OCI-LY7 (cell line): ENCODE measurements around the gene CDK4. TPM values are rescaled to one million over a fixed set of nuclear protein-coding genes. Genes with fewer than 3 reads are reported as not detected.

Source experiments
- BruUV-seq: library from RNA; stranded (reverse); fragments of 400-500 nt; replicated peaks from 2 replicates; lab custom pipeline; 2021; lab: Mats Ljungman, UMichigan
- CTCF ChIA-PET: fragments of 300-600 bp; sonication (Branson Sonifier 250); formaldehyde crosslinking; loops from one replicate; lab custom pipeline; 2022; ENCODE audit warnings: antibody characterized with exemption; ENCODE audit not compliant: unreplicated experiment; lab: Charles Lee
- POLR2A ChIA-PET: fragments of 300-600 bp; sonication (Branson Sonifier 250); formaldehyde crosslinking; loops from one replicate; lab custom pipeline; 2022; ENCODE audit warnings: antibody characterized with exemption; lab: Charles Lee
- DNase-seq: peaks from one replicate; pipeline ENCODE4 v3.0.0-alpha.2; 2015; ENCODE audit warnings: low spot score
- H2AFZ ChIP-seq: fragments of 200-600 bp; sonication (generic), shearing (Covaris generic); 2 replicates; pipeline ENCODE4 v1.6.1; 2014; ENCODE audit warnings: mild to moderate bottlenecking, antibody characterized with exemption, low read length, moderate library complexity
- H3K27ac ChIP-seq: fragments of 200-600 bp; sonication (generic); 2 replicates; pipeline ENCODE4 v1.5.1; 2014; ENCODE audit warnings: mixed run types, low read depth, mild to moderate bottlenecking, moderate library complexity, low read length, inconsistent platforms; ENCODE audit not compliant: poor library complexity, severe bottlenecking
- H3K36me3 ChIP-seq: fragments of 200-600 bp; sonication (generic); 2 replicates; pipeline ENCODE4 v1.6.1; 2014; ENCODE audit warnings: mild to moderate bottlenecking, antibody characterized with exemption, low read length, moderate library complexity, mixed read lengths; ENCODE audit not compliant: insufficient read depth
- H3K4me1 ChIP-seq: fragments of 200-600 bp; sonication (generic); 2 replicates; pipeline ENCODE4 v1.5.1; 2014; ENCODE audit warnings: mild to moderate bottlenecking, low read length; ENCODE audit not compliant: insufficient read depth, poor library complexity, severe bottlenecking
- H3K4me2 ChIP-seq: fragments of 200-600 bp; sonication (generic); 2 replicates; pipeline ENCODE4 v1.6.1; 2014; ENCODE audit warnings: mild to moderate bottlenecking, low read length
- H3K4me3 ChIP-seq: fragments of 200-600 bp; sonication (generic); 2 replicates; pipeline ENCODE4 v1.5.1; 2014; ENCODE audit warnings: mild to moderate bottlenecking, low read depth, low read length; ENCODE audit not compliant: poor library complexity, severe bottlenecking
- H3K79me2 ChIP-seq: fragments of 200-600 bp; sonication (generic); 2 replicates; pipeline ENCODE4 v1.6.1; 2016; ENCODE audit warnings: low read depth, mild to moderate bottlenecking, low read length, moderate library complexity, mixed read lengths; ENCODE audit not compliant: insufficient read depth
- H3K9me2 ChIP-seq: fragments of 200-600 bp; sonication (generic); 2 replicates; pipeline ENCODE4 v1.6.1; 2016; ENCODE audit warnings: mild to moderate bottlenecking, low read length, mixed read lengths; ENCODE audit not compliant: insufficient read depth
- H3K9me3 ChIP-seq: fragments of 200-600 bp; sonication (generic); 2 replicates; pipeline ENCODE4 v1.6.1; 2014; ENCODE audit warnings: mild to moderate bottlenecking, mixed run types, low read length, mixed read lengths
- H4K20me1 ChIP-seq: fragments of 200-600 bp; sonication (generic); 2 replicates; pipeline ENCODE4 v1.6.1; 2014; ENCODE audit warnings: mild to moderate bottlenecking, antibody characterized with exemption, low read length, moderate library complexity, mixed read lengths; ENCODE audit not compliant: insufficient read depth
- EZH2phosphoT487 ChIP-seq: fragments of 200-600 bp; sonication (generic); IDR thresholded peaks from 2 replicates; pipeline ENCODE4 v1.6.1; 2018; ENCODE audit warnings: low read depth, borderline replicate concordance, mild to moderate bottlenecking, mixed run types, antibody characterized with exemption, low read length, moderate library complexity, mixed read lengths
- intact Hi-C: fragments of 100-400 bp; cut with micrococcal nuclease; formaldehyde crosslinking; loops from one replicate; pipeline ENCODE4 v1.10.0; 2022; ENCODE audit not compliant: unreplicated experiment
- total RNA-seq, 2 experiments: library from RNA; depleted of rRNA in 1 of 2; stranded (reverse); fragments of >200 nt in 1 of 2; shearing (Covaris generic) in 1 of 2; gene quantifications; 2 replicates each; pipeline ENCODE4 v1.2.3, GENCODE V29; 2014 to 2022
- TF ChIP-seq, protein P1 (sequence below): fragments of 200-600 bp; sonication (generic); conservative IDR thresholded peaks from 2 replicates; pipeline ENCODE4 v1.5.1; 2014; ENCODE audit warnings: mild to moderate bottlenecking, antibody characterized with exemption, low read length, moderate library complexity, mixed read lengths

The CDK4 gene
- total RNA-seq, 2 experiments from 2014 or later: 192 to 280 TPM

DNA sequence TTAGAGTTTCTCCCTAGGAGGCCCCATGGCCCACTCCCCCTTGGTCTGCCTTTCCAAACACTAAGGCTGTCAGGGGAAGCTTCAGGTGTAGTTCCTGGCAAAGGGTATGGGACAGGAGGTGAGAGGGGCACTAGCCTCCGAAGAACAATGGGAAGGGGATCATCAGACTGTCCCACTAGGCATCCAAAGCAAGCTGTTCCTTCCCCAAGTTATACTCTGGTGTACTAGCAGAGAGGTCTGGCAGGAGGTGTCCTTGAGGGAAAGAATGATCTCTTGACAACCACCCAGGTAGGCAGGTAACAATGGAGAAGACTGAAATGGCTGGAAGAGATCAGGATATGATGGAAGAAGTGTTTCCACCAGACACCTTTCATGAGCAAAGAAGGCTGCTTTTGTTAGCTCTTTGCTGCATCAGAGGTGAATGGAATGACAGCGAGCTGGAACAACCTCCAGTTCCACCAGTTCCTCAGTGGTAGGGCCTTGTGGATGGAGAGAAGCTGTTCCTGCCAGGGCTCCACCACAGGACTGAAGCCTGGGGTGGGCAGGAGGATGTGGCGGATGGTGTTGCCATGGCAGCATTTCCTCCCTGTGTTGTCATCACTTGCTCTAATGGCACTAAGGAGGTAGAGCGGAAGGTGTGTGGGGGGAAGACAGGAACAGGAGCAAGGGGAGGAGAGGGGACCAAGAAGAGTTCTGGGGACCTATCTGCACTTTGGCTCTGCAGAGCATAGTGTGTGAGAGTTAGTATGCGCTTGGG lies 11.3 kb downstream of the CDK4 start:
- H3K36me3 ChIP-seq: peaks cover 9% of the 10 kb centered on the region
- ChIA-PET POLR2A (interaction anchor here (0.8 to 1.8 kb wide), 4 partner anchors 10 to 194 kb away, joined by 3 to 5 read pairs (median 4); partner anchors contain the start of gene DCTN2), CTCF (interaction anchor here (0.6 kb wide), 1 partner anchor 38 kb away, joined by 3 read pairs; no protein-coding TSS in a partner anchor)
- TF ChIP-seq EZH2phosphoT487: no peak
- TF ChIP-seq, protein P1, sequence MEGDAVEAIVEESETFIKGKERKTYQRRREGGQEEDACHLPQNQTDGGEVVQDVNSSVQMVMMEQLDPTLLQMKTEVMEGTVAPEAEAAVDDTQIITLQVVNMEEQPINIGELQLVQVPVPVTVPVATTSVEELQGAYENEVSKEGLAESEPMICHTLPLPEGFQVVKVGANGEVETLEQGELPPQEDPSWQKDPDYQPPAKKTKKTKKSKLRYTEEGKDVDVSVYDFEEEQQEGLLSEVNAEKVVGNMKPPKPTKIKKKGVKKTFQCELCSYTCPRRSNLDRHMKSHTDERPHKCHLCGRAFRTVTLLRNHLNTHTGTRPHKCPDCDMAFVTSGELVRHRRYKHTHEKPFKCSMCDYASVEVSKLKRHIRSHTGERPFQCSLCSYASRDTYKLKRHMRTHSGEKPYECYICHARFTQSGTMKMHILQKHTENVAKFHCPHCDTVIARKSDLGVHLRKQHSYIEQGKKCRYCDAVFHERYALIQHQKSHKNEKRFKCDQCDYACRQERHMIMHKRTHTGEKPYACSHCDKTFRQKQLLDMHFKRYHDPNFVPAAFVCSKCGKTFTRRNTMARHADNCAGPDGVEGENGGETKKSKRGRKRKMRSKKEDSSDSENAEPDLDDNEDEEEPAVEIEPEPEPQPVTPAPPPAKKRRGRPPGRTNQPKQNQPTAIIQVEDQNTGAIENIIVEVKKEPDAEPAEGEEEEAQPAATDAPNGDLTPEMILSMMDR: no peak
- peaks cover 47% of the 10 kb centered on the region for H3K4me1 ChIP-seq
- H3K27ac ChIP-seq: peak overlapping the region; percentile 45
- intact Hi-C loops: loop anchor here (5.0 kb wide), 1 partner anchor 264 kb away; the partner anchor contains the start of gene ARHGAP9
- no TSS peak for BruUV-seq
- H3K4me2 ChIP-seq: peak overlapping the region; percentile 93
- no peaks in the 10 kb centered on the region for H4K20me1 ChIP-seq
- no peaks in the 10 kb centered on the region for H3K9me2 ChIP-seq
- H2AFZ ChIP-seq: no peak overlapping the region
- peak overlapping the region; percentile 80 for H3K4me3 ChIP-seq
- DNase-seq: peak; percentile 82
- no peaks in the 10 kb centered on the region for H3K9me3 ChIP-seq
- H3K79me2 ChIP-seq: peaks cover 14% of the 10 kb centered on the region; the same call in 1 of the 2 replicates

DNA sequence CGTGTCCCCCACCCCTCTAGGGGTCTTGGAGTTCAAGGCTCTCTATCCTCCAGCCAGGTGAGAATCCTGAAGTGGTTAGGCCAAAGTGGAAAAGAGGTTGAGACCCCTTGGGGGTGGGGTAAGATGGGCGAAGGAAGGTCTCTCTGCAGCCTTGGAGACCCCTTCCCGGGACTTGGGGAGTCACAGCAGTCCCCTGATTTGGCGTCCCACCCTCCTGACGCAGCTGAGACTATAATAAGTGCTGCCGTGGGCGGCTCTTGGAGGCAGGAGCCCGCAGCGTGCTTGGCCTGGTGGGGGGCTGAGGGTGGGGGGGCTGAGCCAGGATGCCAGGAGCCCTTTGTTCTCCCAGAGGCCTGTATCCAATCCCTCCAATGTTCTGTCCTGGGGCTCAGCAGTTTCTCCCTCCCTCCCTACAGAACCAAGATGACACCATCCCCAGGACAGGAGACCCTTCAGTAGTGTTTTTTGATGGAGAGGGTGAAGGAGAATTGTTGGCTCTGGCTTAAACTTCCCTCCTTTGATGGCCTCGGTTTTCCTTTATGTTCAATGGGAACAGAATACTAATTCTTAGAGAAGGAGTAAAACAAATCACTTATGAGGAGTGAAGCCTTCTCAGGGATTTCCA lies 12.1 kb downstream of the CDK4 start:
- POLR2A ChIA-PET: no interaction called here
- Histone ChIP-seq H3K4me3 (peak overlapping the region; percentile 80), H3K4me1 (peaks cover 47% of the 10 kb centered on the region)

More for the DNA sequence above, 12.1 kb downstream of the CDK4 start:
- H3K4me2 ChIP-seq: peak overlapping the region; percentile 93
- H3K27ac ChIP-seq: no peak overlapping the region
- H3K36me3 ChIP-seq: peaks cover 1% of the 10 kb centered on the region; the same call in 1 of the 2 replicates
- peaks cover 14% of the 10 kb centered on the region; the same call in 1 of the 2 replicates for H3K79me2 ChIP-seq
- CTCF ChIA-PET: no interaction called here
- H3K9me2 ChIP-seq: no peaks in the 10 kb centered on the region
- no TSS peak for BruUV-seq
- H4K20me1 ChIP-seq: no peaks in the 10 kb centered on the region
- H2AFZ ChIP-seq: no peak overlapping the region
- TF ChIP-seq EZH2phosphoT487: no peak
- TF ChIP-seq, protein P1: no peak
- DNase-seq: no peak
- intact Hi-C loops: loop anchor here (5.0 kb wide), 1 partner anchor 263 kb away; the partner anchor contains the start of gene ARHGAP9
- H3K9me3 ChIP-seq: no peaks in the 10 kb centered on the region
